CD14-positive monocyte (primary cell): Measurements from ENCODE around the gene ZFX. TPM values are rescaled to one million over a fixed set of nuclear protein-coding genes. Genes with fewer than 3 reads are reported as not detected.
A peak's percentile ranks its signal among the peaks of the same experiment; 100 is the strongest.

Experiments used
- DNase-seq, 3 donors: peaks; one replicate each; pipeline ENCODE4 v3.0.0-alpha.2; 2011 to 2022
- H2AFZ ChIP-seq: 2 replicates; pipeline ENCODE4 v1.6.0; 2012; ENCODE audit warnings: mild to moderate bottlenecking, low read depth, low read length, inconsistent platforms; ENCODE audit not compliant: insufficient read depth, poor library complexity, severe bottlenecking
- H3K27ac ChIP-seq, 2 donors: 1 replicate in 1 of 2; 2 replicates in 1 of 2; pipeline ENCODE4 v1.5.1; 2012 to 2013; ENCODE audit warnings: low read length in 2 of 2, control low read depth in 1 of 2, inconsistent platforms in 1 of 2, low read depth in 1 of 2, mild to moderate bottlenecking in 1 of 2
- H3K27me3 ChIP-seq, 2 donors: one replicate each; pipeline versions ENCODE4 v1.6.0 to v1.6.1; 2011 to 2013; ENCODE audit warnings: low read length in 2 of 2; ENCODE audit not compliant: control insufficient read depth in 2 of 2, insufficient read depth in 2 of 2
- H3K36me3 ChIP-seq, 2 donors: replicated peaks in 1 of 2; 1 replicate in 1 of 2; 2 replicates in 1 of 2; pipeline versions ENCODE4 v1.5.1 to v1.6.1; 2012 to 2013; ENCODE audit warnings: low read length in 2 of 2, control low read depth in 1 of 2, inconsistent platforms in 1 of 2, mild to moderate bottlenecking in 1 of 2; ENCODE audit not compliant: insufficient read depth in 2 of 2, control insufficient read depth in 1 of 2
- H3K4me1 ChIP-seq, 2 donors: 1 replicate in 1 of 2; 2 replicates in 1 of 2; pipeline versions ENCODE4 v1.5.1 to v1.6.1; 2012 to 2013; ENCODE audit warnings: low read length in 2 of 2, control low read depth in 1 of 2, inconsistent platforms in 1 of 2, mild to moderate bottlenecking in 1 of 2, moderate library complexity in 1 of 2; ENCODE audit not compliant: insufficient read depth in 2 of 2, control insufficient read depth in 1 of 2
- H3K4me2 ChIP-seq: replicated peaks from 2 replicates; pipeline ENCODE3; 2012; ENCODE audit warnings: low read length, moderate library complexity, mild to moderate bottlenecking; ENCODE audit not compliant: poor library complexity, severe bottlenecking; ENCODE audit errors: extremely low read depth
- H3K4me3 ChIP-seq, 3 experiments: fragments of 200-600 bp in 1 of 3; sonication (generic) in 1 of 3; replicated peaks in 1 of 3; 1 replicate in 2 of 3; 2 replicates in 1 of 3; pipeline ENCODE4 v1.5.1; 2011 to 2013; ENCODE audit warnings: low read length in 3 of 3, mild to moderate bottlenecking in 3 of 3, control low read depth in 2 of 3, low read depth in 2 of 3, inconsistent platforms in 1 of 3, moderate library complexity in 1 of 3
- H3K79me2 ChIP-seq: 2 replicates; pipeline ENCODE4 v1.6.0; 2012; ENCODE audit warnings: mild to moderate bottlenecking, control low read depth, inconsistent platforms, low read length, moderate library complexity; ENCODE audit not compliant: insufficient read depth
- H3K9ac ChIP-seq: 2 replicates; pipeline ENCODE4 v1.6.0; 2017; ENCODE audit warnings: low read length, mild to moderate bottlenecking; ENCODE audit not compliant: insufficient read depth, poor library complexity, severe bottlenecking
- H3K9me3 ChIP-seq, 2 donors: replicated peaks in 1 of 2; 1 replicate in 1 of 2; 2 replicates in 1 of 2; pipeline versions ENCODE4 v1.5.1 to v1.6.1; 2012 to 2013; ENCODE audit warnings: low read length in 2 of 2, control low read depth in 1 of 2; ENCODE audit not compliant: control insufficient read depth in 1 of 2, insufficient read depth in 1 of 2
- H4K20me1 ChIP-seq: 2 replicates; pipeline ENCODE4 v1.6.0; 2012; ENCODE audit warnings: mild to moderate bottlenecking, low read length, control low read depth, moderate library complexity; ENCODE audit not compliant: insufficient read depth
- H3K27ac Mint-ChIP-seq, 7 donors: one replicate each; pipeline ENCODE4 v1.8.0; 2020; ENCODE audit warnings: mild to moderate bottlenecking in 7 of 7, mixed read lengths in 7 of 7, moderate library complexity in 6 of 7, inconsistent platforms in 2 of 7
- H3K27me3 Mint-ChIP-seq, 3 donors: one replicate each; pipeline ENCODE4 v1.8.0; 2021 to 2022; ENCODE audit warnings: low read depth in 3 of 3, mild to moderate bottlenecking in 3 of 3, mixed read lengths in 3 of 3, moderate library complexity in 3 of 3, inconsistent platforms in 1 of 3
- H3K36me3 Mint-ChIP-seq, 2 donors: one replicate each; pipeline ENCODE4 v1.8.0; 2020; ENCODE audit warnings: mixed read lengths in 2 of 2, inconsistent platforms in 1 of 2, mild to moderate bottlenecking in 1 of 2
- H3K4me1 Mint-ChIP-seq: one replicate; pipeline ENCODE4 v1.8.0; 2020; ENCODE audit warnings: mild to moderate bottlenecking, mixed read lengths
- H3K4me3 Mint-ChIP-seq, 2 donors: one replicate each; pipeline ENCODE4 v1.8.0; 2020; ENCODE audit warnings: mild to moderate bottlenecking in 2 of 2, mixed read lengths in 2 of 2, moderate library complexity in 1 of 2
- H3K9me3 Mint-ChIP-seq, 7 donors: one replicate each; pipeline ENCODE4 v1.8.0; 2020 to 2022; ENCODE audit warnings: mixed read lengths in 7 of 7, mild to moderate bottlenecking in 6 of 7, moderate library complexity in 6 of 7, inconsistent platforms in 2 of 7
- WGBS: methylation state at CpG from one replicate; pipeline ENCODE4 v1.1.5; 2013; ENCODE audit warnings: missing lambda C conversion rate; ENCODE audit not compliant: insufficient coverage; 5-methylcytosine and 5-hydroxymethylcytosine counted together
- intact Hi-C, 2 donors: fragments of 100-400 bp; cut with micrococcal nuclease; formaldehyde crosslinking; loops; one replicate each; pipeline versions ENCODE4 v1.15.0 to v1.15.1; 2023
- polyA plus RNA-seq, 3 donors: library from polyadenylated mRNA; depleted of rRNA in 1 of 3; unstranded in 2 of 3; stranded (reverse) in 1 of 3; fragments of 300-500 nt in 2 of 3; fragments of >200 nt in 1 of 3; fragmentation: Illumina TruSeq in 2 of 3; gene quantifications; 1 replicate in 2 of 3; 2 replicates in 1 of 3; pipeline ENCODE4 v1.2.3, GENCODE V29; 2012 to 2021
- TF ChIP-seq, protein P1 (sequence below): fragments of 200-600 bp; IDR thresholded peaks from one replicate; pipeline ENCODE4 v1.8.0; 2022; ENCODE audit warnings: antibody characterized with exemption, mild to moderate bottlenecking

Gene ZFX
- polyA plus RNA-seq, 3 donors: 22.3 to 31.1 (median 30.2) TPM

DNA sequence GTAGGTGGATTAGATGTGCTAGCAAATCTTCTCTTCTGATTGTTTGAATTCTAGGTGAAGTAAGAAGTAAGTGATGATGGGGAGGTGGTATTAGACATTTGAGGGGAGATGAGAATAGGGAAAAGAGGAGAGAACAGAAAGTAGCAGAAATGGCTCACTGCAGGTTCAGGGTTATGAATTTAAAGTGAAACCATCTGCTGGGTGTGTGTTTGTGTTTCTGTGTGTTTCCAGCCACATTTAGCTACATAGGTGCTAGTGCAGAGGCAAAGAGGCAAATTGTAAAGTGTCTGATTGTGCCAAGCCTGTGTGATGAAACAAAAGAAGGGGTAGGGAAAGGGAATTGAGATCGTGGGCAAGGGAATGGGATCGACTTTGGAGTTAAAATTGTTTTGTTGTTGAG, 50.6 kb downstream of the ZFX start:
- no peak overlapping the region for H2AFZ ChIP-seq
- H3K4me2 ChIP-seq: no peak overlapping the region
- H3K9me3 ChIP-seq: no peaks in the 10 kb centered on the region
- H3K27me3 ChIP-seq: no peaks in the 10 kb centered on the region
- peak overlapping the region in 6 of 7 donors; percentile 8 to 82 (median 53) for H3K27ac Mint-ChIP-seq
- H3K4me1 Mint-ChIP-seq: peaks cover 27% of the 10 kb centered on the region
- H4K20me1 ChIP-seq: peaks cover 100% of the 10 kb centered on the region
- no peak for DNase-seq
- peaks cover 0 to 2% (median 0%) of the 10 kb centered on the region in 3 donors for H3K27me3 Mint-ChIP-seq
- TF ChIP-seq, protein P1, sequence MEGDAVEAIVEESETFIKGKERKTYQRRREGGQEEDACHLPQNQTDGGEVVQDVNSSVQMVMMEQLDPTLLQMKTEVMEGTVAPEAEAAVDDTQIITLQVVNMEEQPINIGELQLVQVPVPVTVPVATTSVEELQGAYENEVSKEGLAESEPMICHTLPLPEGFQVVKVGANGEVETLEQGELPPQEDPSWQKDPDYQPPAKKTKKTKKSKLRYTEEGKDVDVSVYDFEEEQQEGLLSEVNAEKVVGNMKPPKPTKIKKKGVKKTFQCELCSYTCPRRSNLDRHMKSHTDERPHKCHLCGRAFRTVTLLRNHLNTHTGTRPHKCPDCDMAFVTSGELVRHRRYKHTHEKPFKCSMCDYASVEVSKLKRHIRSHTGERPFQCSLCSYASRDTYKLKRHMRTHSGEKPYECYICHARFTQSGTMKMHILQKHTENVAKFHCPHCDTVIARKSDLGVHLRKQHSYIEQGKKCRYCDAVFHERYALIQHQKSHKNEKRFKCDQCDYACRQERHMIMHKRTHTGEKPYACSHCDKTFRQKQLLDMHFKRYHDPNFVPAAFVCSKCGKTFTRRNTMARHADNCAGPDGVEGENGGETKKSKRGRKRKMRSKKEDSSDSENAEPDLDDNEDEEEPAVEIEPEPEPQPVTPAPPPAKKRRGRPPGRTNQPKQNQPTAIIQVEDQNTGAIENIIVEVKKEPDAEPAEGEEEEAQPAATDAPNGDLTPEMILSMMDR: no peak
- H3K4me3 Mint-ChIP-seq: no peak overlapping the region
- H3K9me3 Mint-ChIP-seq: no peaks in the 10 kb centered on the region
- peaks cover 27 to 57% of the 10 kb centered on the region in 2 donors for H3K36me3 Mint-ChIP-seq
- H3K4me1 ChIP-seq: peaks cover 6 to 10% of the 10 kb centered on the region in 2 donors
- WGBS: 100% methylated on average over 1 of the region's 2 CpGs
- H3K79me2 ChIP-seq: peaks cover 97% of the 10 kb centered on the region
- no peak overlapping the region for H3K4me3 ChIP-seq
- no peak overlapping the region for H3K9ac ChIP-seq
- intact Hi-C loops: no loop called here
- H3K27ac ChIP-seq: no peak overlapping the region
- peaks cover 3 to 63% of the 10 kb centered on the region in 2 donors for H3K36me3 ChIP-seq

DNA sequence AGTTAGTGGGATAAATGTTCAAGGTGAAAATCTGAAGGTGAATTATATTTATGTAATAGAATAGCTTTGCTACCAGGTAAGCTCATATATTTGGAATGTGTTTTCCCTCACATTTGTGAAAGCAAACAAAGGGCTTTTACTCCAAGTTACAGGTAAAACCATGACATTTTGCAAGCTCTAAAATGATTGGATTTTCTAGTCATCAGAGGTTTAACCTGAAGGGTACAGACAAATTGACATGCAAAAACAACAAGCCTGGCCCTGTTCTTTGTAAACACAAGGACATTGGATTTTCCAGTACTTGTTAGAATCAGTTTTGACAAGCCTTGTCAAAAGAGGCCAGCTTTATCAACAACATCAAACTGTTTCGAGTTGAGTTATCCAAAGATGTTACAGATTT, 51.7 kb downstream of the ZFX start:
- H3K27ac ChIP-seq: no peak overlapping the region
- intact Hi-C loops: no loop called here
- TF ChIP-seq, protein P1: no peak
- no peaks in the 10 kb centered on the region for H3K27me3 ChIP-seq
- no peak overlapping the region for H2AFZ ChIP-seq
- Mint-ChIP-seq H3K36me3 (peaks cover 24 to 59% of the 10 kb centered on the region in 2 donors), H3K9me3 (no peaks in the 10 kb centered on the region), H3K4me3 (no peak overlapping the region), H3K27me3 (no peaks in the 10 kb centered on the region), H3K27ac (no peak overlapping the region), H3K4me1 (peaks cover 28% of the 10 kb centered on the region)
- H3K9me3 ChIP-seq: no peaks in the 10 kb centered on the region
- H3K4me1 ChIP-seq: peaks cover 7 to 11% of the 10 kb centered on the region in 2 donors
- H4K20me1 ChIP-seq: peaks cover 100% of the 10 kb centered on the region
- peaks cover 3 to 55% of the 10 kb centered on the region in 2 donors for H3K36me3 ChIP-seq
- DNase-seq: no peak
- H3K4me2 ChIP-seq: no peak overlapping the region
- peaks cover 98% of the 10 kb centered on the region for H3K79me2 ChIP-seq
- no peak overlapping the region for H3K4me3 ChIP-seq
- no CpG with 5 or more reads among the region's 1 CpG for WGBS
- H3K9ac ChIP-seq: no peak overlapping the region
